SU-DHL-6 (cell line): ENCODE results near the gene WT1.

ENCODE experiments used
- CTCF ChIP-seq: fragments of 200-600 bp; sonication (generic); IDR thresholded peaks from one replicate; pipeline ENCODE4 v1.5.1; 2017; ENCODE audit warnings: antibody characterized with exemption, mild to moderate bottlenecking, low read length, moderate library complexity; ENCODE audit not compliant: insufficient read depth, poor library complexity, severe bottlenecking
- EZH2phosphoT487 ChIP-seq: fragments of 200-600 bp; sonication (generic), shearing (Covaris generic); conservative IDR thresholded peaks from 2 replicates; pipeline ENCODE4 v1.6.1; 2018; ENCODE audit warnings: mild to moderate bottlenecking, antibody characterized with exemption, low read length, moderate library complexity, mixed read lengths

GRCh38 chr11:32435942-32436750 is 807 bp upstream of the WT1 start:
- no peak for TF ChIP-seq CTCF
- no peak for TF ChIP-seq EZH2phosphoT487
